Panc1 (cell line): ENCODE data around the gene HSD17B10. TPM values are rescaled to one million over a fixed set of nuclear protein-coding genes. Genes with fewer than 3 reads are reported as not detected.

Experiments used
- ATAC-seq: fragments of 200-7000 bp; cut with Tn5 transposase; 2 replicates; pipeline ENCODE4 v1.9.1; 2020; ENCODE audit warnings: mild to moderate bottlenecking, moderate library complexity
- BruUV-seq: library from RNA; stranded (reverse); fragments of 400-500 nt; replicated peaks from 2 replicates; lab custom pipeline; 2021; lab: Mats Ljungman, UMichigan
- CTCF ChIA-PET: fragments of 300-600 bp; sonication (Branson Sonifier 250); formaldehyde crosslinking; loops from one replicate; lab custom pipeline; 2022; ENCODE audit warnings: antibody characterized with exemption; lab: Charles Lee
- POLR2A ChIA-PET: fragments of 300-600 bp; sonication (Branson Sonifier 250); formaldehyde crosslinking; loops from one replicate; lab custom pipeline; 2022; ENCODE audit warnings: antibody characterized with exemption; lab: Charles Lee
- DNase-seq: peaks from one replicate; pipeline ENCODE4 v3.0.0-alpha.2; 2010; ENCODE audit warnings: low read depth, low spot score
- H3K27ac ChIP-seq: 2 replicates; pipeline ENCODE4 v1.5.1; 2011; ENCODE audit warnings: mild to moderate bottlenecking, low read length, inconsistent platforms
- H3K27me3 ChIP-seq: fragments of 200-500 bp; sonication (Bioruptor generic); 2 replicates; pipeline ENCODE4 v1.6.0; 2014; ENCODE audit warnings: low read length, inconsistent platforms; ENCODE audit not compliant: control insufficient read depth, insufficient read depth
- H3K36me3 ChIP-seq: fragments of 200-500 bp; sonication (Bioruptor generic); 2 replicates; pipeline ENCODE4 v1.5.1; 2014; ENCODE audit warnings: inconsistent platforms, mild to moderate bottlenecking, low read length, moderate library complexity; ENCODE audit not compliant: control insufficient read depth, insufficient read depth
- H3K4me1 ChIP-seq: 2 replicates; pipeline ENCODE4 v1.5.1; 2011; ENCODE audit warnings: inconsistent platforms, mild to moderate bottlenecking, low read length, moderate library complexity; ENCODE audit not compliant: control insufficient read depth, insufficient read depth
- H3K4me3 ChIP-seq, 2 experiments: 2 replicates each; pipeline ENCODE4 v1.5.1; 2011 to 2012; ENCODE audit warnings: low read depth in 2 of 2, low read length in 2 of 2, mild to moderate bottlenecking in 2 of 2, inconsistent platforms in 1 of 2, moderate library complexity in 1 of 2
- H3K9me3 ChIP-seq: fragments of 200-500 bp; sonication (Bioruptor generic); 2 replicates; pipeline ENCODE4 v1.5.1; 2014; ENCODE audit warnings: low read depth, mild to moderate bottlenecking, inconsistent platforms, low read length, moderate library complexity; ENCODE audit not compliant: control insufficient read depth, insufficient read depth
- POLR2AphosphoS5 ChIP-seq: IDR thresholded peaks from 2 replicates; pipeline ENCODE4 v1.6.1; 2012; ENCODE audit warnings: mild to moderate bottlenecking, low read depth, low read length, moderate library complexity
- SIN3A ChIP-seq: IDR thresholded peaks from 2 replicates; pipeline ENCODE4 v1.6.1; 2012; ENCODE audit warnings: low read depth, mild to moderate bottlenecking, low read length, moderate library complexity, borderline replicate concordance; ENCODE audit not compliant: insufficient read depth
- TCF7L2 ChIP-seq: IDR thresholded peaks from 2 replicates; pipeline ENCODE4 v1.6.1; 2011; ENCODE audit warnings: mild to moderate bottlenecking, low read depth, low read length, inconsistent platforms
- in situ Hi-C: cut with HindIII; loops from 2 replicates; pipeline ENCODE4 v1.10.0; 2016; ENCODE audit warnings: low sequenced_read_pairs, low pct_unique_long_range_greater_than_20kb
- intact Hi-C: fragments of 100-400 bp; cut with micrococcal nuclease; formaldehyde crosslinking; loops from one replicate; pipeline ENCODE4 v1.10.0; 2022; ENCODE audit not compliant: unreplicated experiment
- total RNA-seq: library from RNA; stranded (reverse); gene quantifications from one replicate; pipeline ENCODE4 v1.2.1, GENCODE V29; 2021; ENCODE audit not compliant: unreplicated experiment
- TF ChIP-seq, protein P1 (sequence below), 2 experiments: IDR thresholded peaks; 2 replicates each; pipeline ENCODE4 v1.6.1; 2011 to 2012; ENCODE audit warnings: low read depth in 2 of 2, control low read depth in 1 of 2, low read length in 1 of 2, mild to moderate bottlenecking in 1 of 2, moderate library complexity in 1 of 2; ENCODE audit not compliant: insufficient read depth in 1 of 2
- TF ChIP-seq, protein P2 (sequence below): fragments of 450-650 bp; IDR thresholded peaks from 2 replicates; pipeline ENCODE4 v1.5.1; 2017; ENCODE audit warnings: mild to moderate bottlenecking

The HSD17B10 gene
- total RNA-seq, 1 experiment from 2014 or later: 216 TPM

DNA sequence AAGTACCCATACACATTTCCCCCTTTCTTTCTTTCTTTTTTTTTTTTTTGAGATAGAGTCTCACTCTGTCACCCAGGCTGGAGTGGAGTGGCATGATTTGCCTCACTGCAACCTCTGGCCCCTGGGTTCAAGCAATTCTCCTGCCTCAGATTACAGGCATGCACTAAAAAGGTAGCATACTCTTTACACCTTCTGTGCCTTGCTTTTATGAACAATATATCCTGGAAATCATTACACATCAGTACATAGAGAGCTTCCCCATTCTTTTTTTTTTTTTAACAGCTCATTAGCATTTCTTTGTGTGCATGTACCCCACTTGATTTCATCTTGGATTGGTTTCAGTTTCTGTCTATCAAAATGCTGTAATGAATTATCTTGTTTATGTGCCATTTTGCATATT, 18.6 kb upstream of the HSD17B10 start:
- no TSS peak for BruUV-seq
- ATAC-seq: no peak
- no peak for DNase-seq
- no peaks in the 10 kb centered on the region for H3K9me3 ChIP-seq
- no peak overlapping the region for H3K27ac ChIP-seq
- in situ Hi-C loops: no loop called here
- no peaks in the 10 kb centered on the region for H3K4me1 ChIP-seq
- H3K36me3 ChIP-seq: no peaks in the 10 kb centered on the region
- CTCF ChIA-PET: no interaction called here
- TF ChIP-seq TCF7L2 (no peak), SIN3A (no peak), POLR2AphosphoS5 (no peak)
- TF ChIP-seq, protein P1, sequence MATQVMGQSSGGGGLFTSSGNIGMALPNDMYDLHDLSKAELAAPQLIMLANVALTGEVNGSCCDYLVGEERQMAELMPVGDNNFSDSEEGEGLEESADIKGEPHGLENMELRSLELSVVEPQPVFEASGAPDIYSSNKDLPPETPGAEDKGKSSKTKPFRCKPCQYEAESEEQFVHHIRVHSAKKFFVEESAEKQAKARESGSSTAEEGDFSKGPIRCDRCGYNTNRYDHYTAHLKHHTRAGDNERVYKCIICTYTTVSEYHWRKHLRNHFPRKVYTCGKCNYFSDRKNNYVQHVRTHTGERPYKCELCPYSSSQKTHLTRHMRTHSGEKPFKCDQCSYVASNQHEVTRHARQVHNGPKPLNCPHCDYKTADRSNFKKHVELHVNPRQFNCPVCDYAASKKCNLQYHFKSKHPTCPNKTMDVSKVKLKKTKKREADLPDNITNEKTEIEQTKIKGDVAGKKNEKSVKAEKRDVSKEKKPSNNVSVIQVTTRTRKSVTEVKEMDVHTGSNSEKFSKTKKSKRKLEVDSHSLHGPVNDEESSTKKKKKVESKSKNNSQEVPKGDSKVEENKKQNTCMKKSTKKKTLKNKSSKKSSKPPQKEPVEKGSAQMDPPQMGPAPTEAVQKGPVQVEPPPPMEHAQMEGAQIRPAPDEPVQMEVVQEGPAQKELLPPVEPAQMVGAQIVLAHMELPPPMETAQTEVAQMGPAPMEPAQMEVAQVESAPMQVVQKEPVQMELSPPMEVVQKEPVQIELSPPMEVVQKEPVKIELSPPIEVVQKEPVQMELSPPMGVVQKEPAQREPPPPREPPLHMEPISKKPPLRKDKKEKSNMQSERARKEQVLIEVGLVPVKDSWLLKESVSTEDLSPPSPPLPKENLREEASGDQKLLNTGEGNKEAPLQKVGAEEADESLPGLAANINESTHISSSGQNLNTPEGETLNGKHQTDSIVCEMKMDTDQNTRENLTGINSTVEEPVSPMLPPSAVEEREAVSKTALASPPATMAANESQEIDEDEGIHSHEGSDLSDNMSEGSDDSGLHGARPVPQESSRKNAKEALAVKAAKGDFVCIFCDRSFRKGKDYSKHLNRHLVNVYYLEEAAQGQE (IDR thresholded peaks at IDR 0.05; ENCODE audit: insufficient read depth in 1 of 2, low read depth in 2 of 2, low read length in 1 of 2): no peak
- TF ChIP-seq, protein P2, sequence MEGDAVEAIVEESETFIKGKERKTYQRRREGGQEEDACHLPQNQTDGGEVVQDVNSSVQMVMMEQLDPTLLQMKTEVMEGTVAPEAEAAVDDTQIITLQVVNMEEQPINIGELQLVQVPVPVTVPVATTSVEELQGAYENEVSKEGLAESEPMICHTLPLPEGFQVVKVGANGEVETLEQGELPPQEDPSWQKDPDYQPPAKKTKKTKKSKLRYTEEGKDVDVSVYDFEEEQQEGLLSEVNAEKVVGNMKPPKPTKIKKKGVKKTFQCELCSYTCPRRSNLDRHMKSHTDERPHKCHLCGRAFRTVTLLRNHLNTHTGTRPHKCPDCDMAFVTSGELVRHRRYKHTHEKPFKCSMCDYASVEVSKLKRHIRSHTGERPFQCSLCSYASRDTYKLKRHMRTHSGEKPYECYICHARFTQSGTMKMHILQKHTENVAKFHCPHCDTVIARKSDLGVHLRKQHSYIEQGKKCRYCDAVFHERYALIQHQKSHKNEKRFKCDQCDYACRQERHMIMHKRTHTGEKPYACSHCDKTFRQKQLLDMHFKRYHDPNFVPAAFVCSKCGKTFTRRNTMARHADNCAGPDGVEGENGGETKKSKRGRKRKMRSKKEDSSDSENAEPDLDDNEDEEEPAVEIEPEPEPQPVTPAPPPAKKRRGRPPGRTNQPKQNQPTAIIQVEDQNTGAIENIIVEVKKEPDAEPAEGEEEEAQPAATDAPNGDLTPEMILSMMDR: no peak
- H3K27me3 ChIP-seq: no peaks in the 10 kb centered on the region
- intact Hi-C loops: no loop called here
- POLR2A ChIA-PET: no interaction called here
- no peak overlapping the region for H3K4me3 ChIP-seq

DNA sequence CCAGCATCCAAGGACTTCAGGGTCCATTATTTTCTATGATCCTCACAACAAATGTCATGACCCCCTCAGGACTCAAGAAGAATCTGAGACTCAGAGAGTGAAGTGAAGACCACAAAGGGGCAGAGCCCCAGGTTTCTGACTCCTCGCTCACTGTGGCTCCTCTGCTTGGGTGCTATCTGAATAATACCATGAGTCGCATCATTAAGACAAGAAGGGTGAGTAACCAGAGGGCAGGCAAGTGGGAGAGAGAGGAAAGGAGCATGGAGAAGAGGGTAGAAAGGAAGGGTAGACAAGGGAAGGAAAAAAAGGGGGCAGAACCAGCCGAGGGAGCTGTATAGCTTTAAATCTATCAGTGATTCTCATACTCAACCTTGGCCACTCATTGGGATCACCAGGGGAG, 15.5 kb upstream of the HSD17B10 start:
- ChIA-PET POLR2A (no interaction called here), CTCF (no interaction called here)
- Histone ChIP-seq H3K36me3 (no peaks in the 10 kb centered on the region), H3K4me1 (no peaks in the 10 kb centered on the region), H3K4me3 (no peak overlapping the region), H3K9me3 (no peaks in the 10 kb centered on the region), H3K27me3 (no peaks in the 10 kb centered on the region), H3K27ac (no peak overlapping the region)
- ATAC-seq: no peak
- intact Hi-C loops (no loop called here), in situ Hi-C loops (no loop called here)
- no peak for DNase-seq
- TF ChIP-seq, protein P1 (IDR thresholded peaks at IDR 0.05; ENCODE audit: insufficient read depth in 1 of 2, low read depth in 2 of 2, low read length in 1 of 2): no peak
- TF ChIP-seq, protein P2: no peak
- TF ChIP-seq POLR2AphosphoS5: no peak
- no peak for TF ChIP-seq TCF7L2
- TF ChIP-seq SIN3A: no peak
- no TSS peak for BruUV-seq
